NCI-H748 (cell line): ENCODE results near the gene OR7E24.
"Not testable (repeated sequence)": the region's sequence is repeated elsewhere in the genome, so short reads cannot be mapped to it uniquely, and the experiment has no call there.

Experiments used
- DNase-seq: peaks from one replicate; lab custom pipeline; 2025; ENCODE audit not compliant: unreplicated experiment; lab: John Stamatoyannopoulos, UW

The OR7E24 gene

GRCh38 chr19:9250630-9251029, at the start of gene OR7E24:
Gene OR7E24 (plus strand): TSS chr19:9250930. CDS start chr19:9251044, 114 bp downstream.
- no peak for DNase-seq

GRCh38 chr19:9205501-9206113, 45.1 kb upstream of the OR7E24 start:
- peak; percentile 64 for DNase-seq

- DNase-seq: no peak
Measured at GRCh38 chr19:9219489-9219888, 31.2 kb upstream of the OR7E24 start, which contains the start of gene OR7D4. Gene OR7D4 (minus strand): TSS chr19:9219589. CDS start chr19:9214837, 4,752 bp downstream.

GRCh38 chr19:9251236-9251635, 506 bp downstream of the OR7E24 start:
- no peak for DNase-seq

- DNase-seq: not testable (repeated sequence)
Measured at GRCh38 chr19:9283485-9283884, 32.8 kb downstream of the OR7E24 start.

- no peak for DNase-seq
Measured at GRCh38 chr19:9289231-9289884, 38.6 kb downstream of the OR7E24 start.

GRCh38 chr19:9295411-9295849, 44.7 kb downstream of the OR7E24 start:
- DNase-seq: no peak

- DNase-seq: no peak
Measured at GRCh38 chr19:9296336-9296735, 45.6 kb downstream of the OR7E24 start.
